Lower leg skin (tissue), 3 donors: ENCODE data around the gene ADPGK.

Experiments used
- CTCF ChIP-seq, 3 donors: fragments of 450-650 bp; IDR thresholded peaks; one replicate each; pipeline ENCODE4 v1.5.1; 2016; ENCODE audit warnings: antibody characterized with exemption in 3 of 3, mild to moderate bottlenecking in 3 of 3, moderate library complexity in 2 of 3
- POLR2A ChIP-seq, 2 donors: fragments of 450-650 bp; IDR thresholded peaks; one replicate each; pipeline ENCODE4 v1.6.1; 2016 to 2017; ENCODE audit warnings: antibody characterized with exemption in 2 of 2, mild to moderate bottlenecking in 1 of 2, moderate library complexity in 1 of 2

GRCh38 chr15:72727154-72727553, 56.4 kb downstream of the ADPGK start:
- no peak for TF ChIP-seq POLR2A (IDR thresholded peaks at IDR 0.05)
- TF ChIP-seq CTCF (IDR thresholded peaks at IDR 0.05) = no peak
